Measurements from ENCODE around the gene PAPSS1.
A peak's percentile ranks its signal among the peaks of the same experiment; 100 is the strongest.

The PAPSS1 gene

DNA sequence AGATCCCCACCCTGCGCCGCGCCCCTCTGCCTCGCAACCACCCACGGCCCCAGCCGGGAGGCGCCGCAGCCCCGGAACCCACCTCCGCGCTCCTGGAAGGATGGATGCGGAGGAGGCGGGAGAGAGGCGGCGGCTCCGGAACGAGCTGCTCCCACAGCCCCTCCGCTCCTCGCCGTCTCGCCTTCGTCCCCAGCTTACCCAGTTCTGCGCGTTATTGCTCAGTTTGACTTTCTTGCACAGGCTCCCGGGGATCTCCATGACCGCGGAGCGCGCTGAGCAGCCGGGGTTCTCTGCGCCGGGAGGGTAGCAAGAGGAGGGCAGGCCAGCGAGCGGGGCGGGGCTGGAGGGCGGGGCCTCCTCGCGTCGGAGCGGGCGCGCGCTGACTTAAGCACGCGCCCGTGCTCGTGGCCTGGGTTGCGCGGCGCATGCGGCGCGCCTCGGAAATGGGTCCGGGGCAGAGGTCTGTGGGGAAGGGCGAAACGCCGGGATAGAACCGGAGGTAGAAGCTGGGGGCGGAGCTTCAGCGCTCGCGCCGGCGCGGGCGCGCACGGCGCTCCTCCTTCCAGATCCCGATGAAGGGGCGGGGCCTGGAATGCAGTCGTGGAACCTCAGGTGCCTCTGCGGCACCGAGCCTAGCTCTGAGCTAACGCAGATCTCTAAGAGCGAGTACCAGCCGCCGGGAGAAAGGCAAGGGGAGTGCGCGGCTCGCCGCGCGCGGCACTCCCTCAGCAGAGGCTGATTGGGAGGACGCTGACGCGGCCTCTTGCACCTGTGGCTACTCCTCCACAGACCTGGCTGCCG is at the start of gene PAPSS1:
Gene PAPSS1 (minus strand): TSS at position 313 of the 801 bp plus-strand sequence. CDS start 55 bp downstream, at position 258.
- Histone ChIP-seq H3K4me1 (ENCODE audit: control insufficient read depth in 2 of 2, insufficient read depth in 2 of 2, low read length in 2 of 2) (peaks cover 9% of the 10 kb centered on the region in 2 donors), H3K27ac (ENCODE audit: low read depth in 2 of 2, low read length in 2 of 2) (peak within 1 kb of the TSS; percentile 82 to 90), H3K36me3 (ENCODE audit: control insufficient read depth in 2 of 2, insufficient read depth in 2 of 2, low read length in 2 of 2) (no peaks in the 10 kb centered on the region), H3K27me3 (ENCODE audit: control insufficient read depth in 2 of 2, insufficient read depth in 2 of 2, low read length in 2 of 2) (no peaks in the 10 kb centered on the region), H3K9ac (ENCODE audit: low read depth in 1 of 2, low read length in 2 of 2) (peak within 1 kb of the TSS; percentile 84 to 90), H3K9me3 (ENCODE audit: control insufficient read depth in 2 of 2, low read length in 2 of 2) (no peaks in the 10 kb centered on the region), H3K4me3 (ENCODE audit: low read length in 2 of 2) (peak within 1 kb of the TSS; percentile 88 to 92)

- Histone ChIP-seq H3K9me3 (ENCODE audit: control insufficient read depth in 2 of 2, low read length in 2 of 2) (no peaks in the 10 kb centered on the region), H3K27ac (ENCODE audit: low read depth in 2 of 2, low read length in 2 of 2) (no peak overlapping the region), H3K9ac (ENCODE audit: low read depth in 1 of 2, low read length in 2 of 2) (no peak overlapping the region), H3K4me3 (ENCODE audit: low read length in 2 of 2) (no peak overlapping the region), H3K4me1 (ENCODE audit: control insufficient read depth in 2 of 2, insufficient read depth in 2 of 2, low read length in 2 of 2) (no peaks in the 10 kb centered on the region), H3K36me3 (ENCODE audit: control insufficient read depth in 2 of 2, insufficient read depth in 2 of 2, low read length in 2 of 2) (no peaks in the 10 kb centered on the region), H3K27me3 (ENCODE audit: control insufficient read depth in 2 of 2, insufficient read depth in 2 of 2, low read length in 2 of 2) (no peaks in the 10 kb centered on the region)
Measured at GRCh38 chr4:107760281-107760947, 40.4 kb upstream of the PAPSS1 start.

GRCh38 chr4:107757864-107758476 is 37.9 kb upstream of the PAPSS1 start:
- H3K27ac ChIP-seq (ENCODE audit: low read depth in 2 of 2, low read length in 2 of 2) = no peak overlapping the region
- no peak overlapping the region for H3K4me3 ChIP-seq (ENCODE audit: low read length in 2 of 2)
- H3K9ac ChIP-seq (ENCODE audit: low read depth in 1 of 2, low read length in 2 of 2) = no peak overlapping the region
- H3K9me3 ChIP-seq (ENCODE audit: control insufficient read depth in 2 of 2, low read length in 2 of 2) = no peaks in the 10 kb centered on the region
- H3K4me1 ChIP-seq (ENCODE audit: control insufficient read depth in 2 of 2, insufficient read depth in 2 of 2, low read length in 2 of 2) = no peaks in the 10 kb centered on the region
- no peaks in the 10 kb centered on the region for H3K36me3 ChIP-seq (ENCODE audit: control insufficient read depth in 2 of 2, insufficient read depth in 2 of 2, low read length in 2 of 2)
- no peaks in the 10 kb centered on the region for H3K27me3 ChIP-seq (ENCODE audit: control insufficient read depth in 2 of 2, insufficient read depth in 2 of 2, low read length in 2 of 2)

DNA sequence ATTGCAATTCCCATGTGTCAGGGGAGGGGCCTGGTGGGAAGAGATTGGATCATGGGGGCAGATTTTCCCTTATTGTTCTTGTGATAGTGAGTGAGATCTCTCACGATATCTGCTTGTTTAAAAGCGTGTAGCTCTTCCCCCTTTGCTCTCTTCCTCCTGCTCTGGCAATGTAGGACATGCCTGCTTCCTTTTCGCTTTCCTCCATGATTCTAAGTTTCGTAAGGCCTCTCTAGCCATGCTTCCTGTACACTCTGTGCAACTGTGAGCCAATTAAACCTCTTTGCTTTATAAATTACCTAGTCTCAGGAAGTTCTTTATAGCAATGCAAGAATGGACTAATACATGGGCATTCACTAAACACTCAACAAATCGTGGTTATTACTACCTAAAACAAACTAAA is 37.2 kb upstream of the PAPSS1 start:
- Histone ChIP-seq H3K36me3 (ENCODE audit: control insufficient read depth in 2 of 2, insufficient read depth in 2 of 2, low read length in 2 of 2) (no peaks in the 10 kb centered on the region), H3K27me3 (ENCODE audit: control insufficient read depth in 2 of 2, insufficient read depth in 2 of 2, low read length in 2 of 2) (no peaks in the 10 kb centered on the region), H3K27ac (ENCODE audit: low read depth in 2 of 2, low read length in 2 of 2) (no peak overlapping the region), H3K9me3 (ENCODE audit: control insufficient read depth in 2 of 2, low read length in 2 of 2) (no peaks in the 10 kb centered on the region), H3K9ac (ENCODE audit: low read depth in 1 of 2, low read length in 2 of 2) (no peak overlapping the region), H3K4me1 (ENCODE audit: control insufficient read depth in 2 of 2, insufficient read depth in 2 of 2, low read length in 2 of 2) (no peaks in the 10 kb centered on the region), H3K4me3 (ENCODE audit: low read length in 2 of 2) (no peak overlapping the region)

DNA sequence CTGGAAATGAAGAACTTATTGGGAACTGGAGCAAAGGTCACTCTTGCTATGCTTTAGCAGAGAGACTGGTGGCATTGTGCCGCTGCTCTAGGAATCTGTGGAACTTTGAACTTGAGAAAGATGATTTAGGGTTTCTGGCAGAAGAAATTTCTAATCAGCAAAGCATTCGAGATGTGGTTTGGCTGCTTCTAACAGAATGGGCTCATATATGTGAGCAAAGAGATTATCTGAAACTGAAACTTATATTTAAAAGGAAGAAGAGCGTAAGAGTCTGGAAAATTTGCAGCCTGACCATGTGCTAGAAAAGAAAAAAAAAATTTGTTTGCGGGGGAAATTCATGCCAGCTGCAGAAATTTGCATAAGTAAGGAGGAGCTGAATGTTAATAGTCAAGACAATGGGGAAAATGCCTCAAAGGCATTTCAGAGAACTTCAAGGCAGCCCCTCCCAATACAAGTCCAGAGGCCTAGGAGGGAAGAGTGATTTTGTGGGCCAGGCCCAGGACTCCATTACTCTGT is 35.9 kb upstream of the PAPSS1 start:
- no peak overlapping the region for H3K4me3 ChIP-seq (ENCODE audit: low read length in 2 of 2)
- H3K36me3 ChIP-seq (ENCODE audit: control insufficient read depth in 2 of 2, insufficient read depth in 2 of 2, low read length in 2 of 2) = no peaks in the 10 kb centered on the region
- H3K9me3 ChIP-seq (ENCODE audit: control insufficient read depth in 2 of 2, low read length in 2 of 2) = no peaks in the 10 kb centered on the region
- no peaks in the 10 kb centered on the region for H3K4me1 ChIP-seq (ENCODE audit: control insufficient read depth in 2 of 2, insufficient read depth in 2 of 2, low read length in 2 of 2)
- H3K27me3 ChIP-seq (ENCODE audit: control insufficient read depth in 2 of 2, insufficient read depth in 2 of 2, low read length in 2 of 2) = no peaks in the 10 kb centered on the region
- H3K9ac ChIP-seq (ENCODE audit: low read depth in 1 of 2, low read length in 2 of 2) = no peak overlapping the region
- H3K27ac ChIP-seq (ENCODE audit: low read depth in 2 of 2, low read length in 2 of 2) = no peak overlapping the region

- Histone ChIP-seq H3K36me3 (ENCODE audit: control insufficient read depth in 2 of 2, insufficient read depth in 2 of 2, low read length in 2 of 2) (no peaks in the 10 kb centered on the region), H3K4me3 (ENCODE audit: low read length in 2 of 2) (no peak overlapping the region), H3K27ac (ENCODE audit: low read depth in 2 of 2, low read length in 2 of 2) (no peak overlapping the region), H3K27me3 (ENCODE audit: control insufficient read depth in 2 of 2, insufficient read depth in 2 of 2, low read length in 2 of 2) (no peaks in the 10 kb centered on the region), H3K9ac (ENCODE audit: low read depth in 1 of 2, low read length in 2 of 2) (no peak overlapping the region), H3K4me1 (ENCODE audit: control insufficient read depth in 2 of 2, insufficient read depth in 2 of 2, low read length in 2 of 2) (no peaks in the 10 kb centered on the region), H3K9me3 (ENCODE audit: control insufficient read depth in 2 of 2, low read length in 2 of 2) (no peaks in the 10 kb centered on the region)
Measured at GRCh38 chr4:107751670-107752069, 31.6 kb upstream of the PAPSS1 start.

GRCh38 chr4:107747748-107748486 is 27.9 kb upstream of the PAPSS1 start:
- Histone ChIP-seq H3K27me3 (ENCODE audit: control insufficient read depth in 2 of 2, insufficient read depth in 2 of 2, low read length in 2 of 2) (no peaks in the 10 kb centered on the region), H3K9me3 (ENCODE audit: control insufficient read depth in 2 of 2, low read length in 2 of 2) (no peaks in the 10 kb centered on the region), H3K4me3 (ENCODE audit: low read length in 2 of 2) (no peak overlapping the region), H3K27ac (ENCODE audit: low read depth in 2 of 2, low read length in 2 of 2) (no peak overlapping the region), H3K4me1 (ENCODE audit: control insufficient read depth in 2 of 2, insufficient read depth in 2 of 2, low read length in 2 of 2) (no peaks in the 10 kb centered on the region), H3K9ac (ENCODE audit: low read depth in 1 of 2, low read length in 2 of 2) (no peak overlapping the region), H3K36me3 (ENCODE audit: control insufficient read depth in 2 of 2, insufficient read depth in 2 of 2, low read length in 2 of 2) (no peaks in the 10 kb centered on the region)

GRCh38 chr4:107746161-107746560 is 26.1 kb upstream of the PAPSS1 start:
- Histone ChIP-seq H3K9ac (ENCODE audit: low read depth in 1 of 2, low read length in 2 of 2) (no peak overlapping the region), H3K4me3 (ENCODE audit: low read length in 2 of 2) (no peak overlapping the region), H3K9me3 (ENCODE audit: control insufficient read depth in 2 of 2, low read length in 2 of 2) (no peaks in the 10 kb centered on the region), H3K27me3 (ENCODE audit: control insufficient read depth in 2 of 2, insufficient read depth in 2 of 2, low read length in 2 of 2) (no peaks in the 10 kb centered on the region), H3K4me1 (ENCODE audit: control insufficient read depth in 2 of 2, insufficient read depth in 2 of 2, low read length in 2 of 2) (no peaks in the 10 kb centered on the region), H3K36me3 (ENCODE audit: control insufficient read depth in 2 of 2, insufficient read depth in 2 of 2, low read length in 2 of 2) (no peaks in the 10 kb centered on the region), H3K27ac (ENCODE audit: low read depth in 2 of 2, low read length in 2 of 2) (no peak overlapping the region)

GRCh38 chr4:107744532-107744931 is 24.5 kb upstream of the PAPSS1 start:
- Histone ChIP-seq H3K9ac (ENCODE audit: low read depth in 1 of 2, low read length in 2 of 2) (no peak overlapping the region), H3K27me3 (ENCODE audit: control insufficient read depth in 2 of 2, insufficient read depth in 2 of 2, low read length in 2 of 2) (no peaks in the 10 kb centered on the region), H3K4me3 (ENCODE audit: low read length in 2 of 2) (no peak overlapping the region), H3K9me3 (ENCODE audit: control insufficient read depth in 2 of 2, low read length in 2 of 2) (no peaks in the 10 kb centered on the region), H3K4me1 (ENCODE audit: control insufficient read depth in 2 of 2, insufficient read depth in 2 of 2, low read length in 2 of 2) (no peaks in the 10 kb centered on the region), H3K36me3 (ENCODE audit: control insufficient read depth in 2 of 2, insufficient read depth in 2 of 2, low read length in 2 of 2) (no peaks in the 10 kb centered on the region), H3K27ac (ENCODE audit: low read depth in 2 of 2, low read length in 2 of 2) (no peak overlapping the region)

Data from mucosa of rectum (tissue), 2 donors.